Hepatocyte (in vitro differentiated cells): ENCODE results near the gene LRP1B. TPM values are rescaled to one million over a fixed set of nuclear protein-coding genes. Genes with fewer than 3 reads are reported as not detected.

Experiments used
- DNase-seq: peaks from one replicate; pipeline ENCODE4 v3.0.0-alpha.2; 2016; ENCODE audit warnings: low spot score
- H2AFZ ChIP-seq: fragments of 200-600 bp; sonication (generic); 2 replicates; pipeline ENCODE4 v1.6.0; 2016; ENCODE audit warnings: antibody characterized with exemption, mild to moderate bottlenecking
- H3K27ac ChIP-seq: fragments of 200-600 bp; sonication (generic); 2 replicates; pipeline ENCODE4 v1.5.1; 2016; ENCODE audit warnings: mild to moderate bottlenecking
- H3K27me3 ChIP-seq: fragments of 200-600 bp; sonication (generic); 2 replicates; pipeline ENCODE4 v1.6.1; 2016
- H3K36me3 ChIP-seq: fragments of 200-600 bp; sonication (generic); replicated peaks from 2 replicates; pipeline ENCODE4 v1.5.1; 2016; ENCODE audit warnings: low read depth; ENCODE audit not compliant: insufficient read depth
- H3K4me1 ChIP-seq: fragments of 200-600 bp; sonication (generic); 2 replicates; pipeline ENCODE4 v1.5.1; 2016; ENCODE audit warnings: mild to moderate bottlenecking, moderate library complexity; ENCODE audit not compliant: insufficient read depth
- H3K4me2 ChIP-seq: fragments of 200-600 bp; sonication (generic); 2 replicates; pipeline ENCODE4 v1.6.0; 2016
- H3K4me3 ChIP-seq: fragments of 200-600 bp; sonication (generic); 2 replicates; pipeline ENCODE4 v1.5.1; 2016; ENCODE audit warnings: mild to moderate bottlenecking
- H3K79me2 ChIP-seq: fragments of 200-600 bp; sonication (generic); 2 replicates; pipeline ENCODE4 v1.6.0; 2017; ENCODE audit warnings: mild to moderate bottlenecking
- H3K9me2 ChIP-seq: fragments of 200-600 bp; sonication (generic); replicated peaks from 2 replicates; pipeline ENCODE4 v1.6.0; 2017; ENCODE audit warnings: mild to moderate bottlenecking; ENCODE audit not compliant: insufficient read depth
- H3K9me3 ChIP-seq: fragments of 200-600 bp; sonication (generic); 2 replicates; pipeline ENCODE4 v1.5.1; 2016; ENCODE audit warnings: low read depth, mild to moderate bottlenecking
- H4K20me1 ChIP-seq: fragments of 200-600 bp; sonication (generic); 2 replicates; pipeline ENCODE4 v1.6.0; 2016; ENCODE audit warnings: mild to moderate bottlenecking; ENCODE audit not compliant: insufficient read depth, poor library complexity, severe bottlenecking
- EZH2 ChIP-seq: fragments of 200-600 bp; sonication (generic); IDR thresholded peaks from 2 replicates; pipeline ENCODE4 v1.6.1; 2016; ENCODE audit warnings: antibody characterized with exemption, mild to moderate bottlenecking, borderline replicate concordance
- EZH2phosphoT487 ChIP-seq: fragments of 200-600 bp; sonication (generic); IDR thresholded peaks from one replicate; pipeline ENCODE4 v1.6.1; 2018; ENCODE audit warnings: antibody characterized with exemption, mild to moderate bottlenecking, low read depth, moderate library complexity; ENCODE audit not compliant: unreplicated experiment, severe bottlenecking
- WGBS: methylation state at CpG from one replicate; pipeline ENCODE4 v1.1.6; 2016; ENCODE audit warnings: low lambda C conversion rate; ENCODE audit errors: missing lambda C conversion rate; 5-methylcytosine and 5-hydroxymethylcytosine counted together
- polyA plus RNA-seq: library from polyadenylated mRNA; unstranded; fragments of >200 nt; fragmentation: Nextera tagmentation; extraction: Ambion mirVana; gene quantifications from 2 replicates; pipeline ENCODE4 v1.2.1, GENCODE V29; 2016
- total RNA-seq: library from RNA; depleted of rRNA; stranded (reverse); fragments of >200 nt; gene quantifications from 2 replicates; pipeline ENCODE4 v1.2.3, GENCODE V29; 2014
- TF ChIP-seq, protein P1 (sequence below): fragments of 200-600 bp; sonication (generic); IDR thresholded peaks from 2 replicates; pipeline ENCODE4 v1.5.1; 2016; ENCODE audit warnings: antibody characterized with exemption, mild to moderate bottlenecking; ENCODE audit not compliant: poor library complexity

The LRP1B gene
- total and polyA plus RNA-seq, 2 experiments from 2014 or later: 0.65 to 2.0 TPM

DNA sequence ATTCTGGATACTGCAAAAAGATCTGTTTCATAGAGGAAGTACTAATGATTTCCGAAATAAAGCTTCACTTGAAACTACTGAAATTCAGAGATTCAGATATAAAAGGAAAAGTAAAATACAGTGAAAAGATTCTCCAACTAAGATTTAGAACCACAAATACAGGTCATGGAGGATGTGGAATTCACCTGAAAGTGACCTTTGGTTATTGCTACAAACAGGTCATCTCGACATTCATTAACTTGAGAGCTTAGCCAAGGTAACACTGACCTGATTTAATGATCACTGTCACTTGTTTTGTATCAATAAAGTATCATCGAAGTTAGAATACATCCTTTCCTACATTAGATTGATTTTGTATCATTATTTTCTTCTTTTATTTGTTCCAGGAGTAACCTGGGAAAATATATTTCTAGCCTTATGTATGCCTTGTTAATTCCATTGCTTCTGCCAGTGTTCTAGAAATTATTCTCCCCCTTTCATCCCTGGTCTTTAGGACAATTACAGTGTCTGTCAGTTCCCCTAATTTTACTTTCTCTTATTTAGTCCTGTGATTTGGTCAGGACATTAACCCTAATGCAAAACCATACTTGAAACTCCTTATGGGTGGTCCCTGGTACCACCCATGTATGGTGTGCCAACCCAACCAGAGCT, 420.1 kb downstream of the LRP1B start:
- Histone ChIP-seq H3K79me2 (no peaks in the 10 kb centered on the region), H3K9me3 (no peaks in the 10 kb centered on the region), H3K9me2 (no peaks in the 10 kb centered on the region), H4K20me1 (no peaks in the 10 kb centered on the region), H3K4me3 (no peak overlapping the region), H3K36me3 (no peaks in the 10 kb centered on the region), H3K27me3 (no peaks in the 10 kb centered on the region), H3K4me1 (no peaks in the 10 kb centered on the region), H2AFZ (no peak overlapping the region), H3K27ac (no peak overlapping the region), H3K4me2 (no peak overlapping the region)
- 75% methylated on average over 3 of the region's 3 CpGs for WGBS
- TF ChIP-seq EZH2phosphoT487 (no peak), EZH2 (no peak)
- TF ChIP-seq, protein P1, sequence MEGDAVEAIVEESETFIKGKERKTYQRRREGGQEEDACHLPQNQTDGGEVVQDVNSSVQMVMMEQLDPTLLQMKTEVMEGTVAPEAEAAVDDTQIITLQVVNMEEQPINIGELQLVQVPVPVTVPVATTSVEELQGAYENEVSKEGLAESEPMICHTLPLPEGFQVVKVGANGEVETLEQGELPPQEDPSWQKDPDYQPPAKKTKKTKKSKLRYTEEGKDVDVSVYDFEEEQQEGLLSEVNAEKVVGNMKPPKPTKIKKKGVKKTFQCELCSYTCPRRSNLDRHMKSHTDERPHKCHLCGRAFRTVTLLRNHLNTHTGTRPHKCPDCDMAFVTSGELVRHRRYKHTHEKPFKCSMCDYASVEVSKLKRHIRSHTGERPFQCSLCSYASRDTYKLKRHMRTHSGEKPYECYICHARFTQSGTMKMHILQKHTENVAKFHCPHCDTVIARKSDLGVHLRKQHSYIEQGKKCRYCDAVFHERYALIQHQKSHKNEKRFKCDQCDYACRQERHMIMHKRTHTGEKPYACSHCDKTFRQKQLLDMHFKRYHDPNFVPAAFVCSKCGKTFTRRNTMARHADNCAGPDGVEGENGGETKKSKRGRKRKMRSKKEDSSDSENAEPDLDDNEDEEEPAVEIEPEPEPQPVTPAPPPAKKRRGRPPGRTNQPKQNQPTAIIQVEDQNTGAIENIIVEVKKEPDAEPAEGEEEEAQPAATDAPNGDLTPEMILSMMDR: no peak
- no peak for DNase-seq

DNA sequence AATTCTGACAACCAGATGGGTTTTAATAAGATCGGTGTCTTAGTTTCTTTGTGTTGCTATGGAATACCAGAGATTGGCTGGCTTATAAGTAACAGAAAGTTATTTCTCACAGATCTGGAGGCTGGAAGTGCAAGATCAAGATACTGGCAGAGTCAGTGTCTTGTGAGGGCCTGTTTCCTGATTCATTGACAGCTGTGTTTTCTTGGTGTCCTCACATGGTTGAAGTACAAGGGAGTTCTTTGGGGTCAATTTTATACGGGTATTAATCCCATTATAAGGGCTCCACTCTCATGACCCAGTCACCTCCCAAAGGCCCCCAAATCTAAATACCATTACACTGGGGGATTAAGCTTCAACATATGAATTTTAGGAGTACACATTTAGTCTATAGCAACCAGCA, 421.1 kb downstream of the LRP1B start:
- H3K4me1 ChIP-seq: no peaks in the 10 kb centered on the region
- H2AFZ ChIP-seq: no peak overlapping the region
- no peaks in the 10 kb centered on the region for H3K9me2 ChIP-seq
- H3K79me2 ChIP-seq: no peaks in the 10 kb centered on the region
- no peak overlapping the region for H3K4me3 ChIP-seq
- H3K27ac ChIP-seq: no peak overlapping the region
- DNase-seq: no peak
- no peak overlapping the region for H3K4me2 ChIP-seq
- no peak for TF ChIP-seq EZH2
- no peak for TF ChIP-seq EZH2phosphoT487
- TF ChIP-seq, protein P1: no peak
- 66% methylated on average over 2 of the region's 2 CpGs for WGBS
- no peaks in the 10 kb centered on the region for H4K20me1 ChIP-seq
- no peaks in the 10 kb centered on the region for H3K9me3 ChIP-seq
- H3K27me3 ChIP-seq: no peaks in the 10 kb centered on the region
- no peaks in the 10 kb centered on the region for H3K36me3 ChIP-seq

DNA sequence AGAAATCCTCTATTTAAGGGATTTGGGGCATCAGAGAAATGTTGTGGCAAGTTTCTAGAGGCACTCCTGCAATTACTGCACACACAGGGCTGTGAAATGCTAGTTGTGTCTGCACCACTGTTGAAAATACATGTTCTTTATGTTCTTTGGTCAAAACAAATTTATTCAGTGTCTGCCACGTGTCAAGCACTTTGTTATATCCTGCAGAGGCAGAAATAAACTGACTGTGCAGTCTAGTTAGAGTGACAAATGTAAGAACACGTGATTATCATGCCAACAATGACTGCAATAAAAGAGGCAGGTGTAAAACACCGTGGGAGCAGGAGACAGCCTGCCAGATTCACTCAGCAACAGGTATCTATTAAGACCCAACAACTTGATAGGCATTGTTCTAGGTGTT, 423.3 kb downstream of the LRP1B start:
- DNase-seq: no peak
- Histone ChIP-seq H3K4me3 (no peak overlapping the region), H3K79me2 (no peaks in the 10 kb centered on the region), H3K4me1 (no peaks in the 10 kb centered on the region), H3K27me3 (no peaks in the 10 kb centered on the region), H3K4me2 (no peak overlapping the region), H3K36me3 (no peaks in the 10 kb centered on the region), H3K9me2 (no peaks in the 10 kb centered on the region), H3K27ac (no peak overlapping the region), H3K9me3 (no peaks in the 10 kb centered on the region), H4K20me1 (no peaks in the 10 kb centered on the region), H2AFZ (no peak overlapping the region)
- TF ChIP-seq EZH2phosphoT487 (no peak), EZH2 (no peak)
- TF ChIP-seq, protein P1: no peak
- WGBS: 72% methylated on average over 3 of the region's 3 CpGs
